GM21737 (cell line): ENCODE measurements around the gene RDH13.

Source experiments
- ATAC-seq: cut with Tn5 transposase; IDR thresholded peaks from one replicate; pipeline ENCODE4 v1.9.1; 2021; ENCODE audit warnings: mild to moderate bottlenecking, moderate library complexity; ENCODE audit not compliant: unreplicated experiment

Gene RDH13

DNA sequence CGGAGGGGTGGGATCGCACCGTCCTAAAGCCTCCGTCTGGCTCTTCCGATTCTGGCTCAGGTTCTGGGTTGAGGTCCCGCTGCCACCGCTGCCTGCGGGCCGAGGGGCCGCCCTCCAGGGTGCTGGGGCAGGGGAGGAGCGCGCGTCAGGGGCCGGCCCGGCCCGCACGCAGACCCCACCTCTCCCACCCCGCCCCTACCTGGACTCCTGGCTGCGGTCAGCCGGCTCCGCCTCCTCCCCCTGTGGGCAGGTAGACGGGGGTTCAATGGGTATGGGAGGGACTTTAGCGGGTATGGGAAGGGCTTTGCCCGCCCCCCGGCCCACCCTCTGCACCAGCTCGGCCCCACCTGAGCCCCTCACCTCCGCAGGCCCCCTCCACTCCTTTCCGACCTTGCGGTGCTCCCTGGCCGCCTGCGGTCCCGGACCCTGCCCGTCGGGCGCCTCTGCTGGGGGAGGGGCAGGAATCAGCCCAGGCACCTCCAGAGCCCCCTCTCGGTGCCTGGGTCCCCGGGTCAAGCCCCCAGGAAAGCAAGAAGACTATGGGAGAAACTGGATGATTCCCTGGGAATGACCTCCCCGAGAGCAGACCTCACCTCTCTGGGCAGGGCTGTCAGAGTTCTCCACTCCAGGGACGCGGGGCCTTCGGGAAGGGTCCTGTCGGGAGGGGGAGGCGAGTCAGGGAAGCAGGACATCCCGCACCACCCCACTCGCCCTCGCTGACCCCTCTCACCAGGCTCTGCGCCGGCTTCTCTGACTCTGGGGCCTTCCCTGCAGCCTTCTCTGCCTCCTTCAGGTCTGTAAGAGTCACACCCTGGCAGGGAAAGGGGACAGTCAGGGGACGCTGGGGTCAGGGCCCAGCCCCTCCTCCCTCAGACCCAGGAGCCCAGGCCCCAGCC, 29.7 kb upstream of the RDH13 start:
- ATAC-seq, result no peak

- no peak for ATAC-seq
These were observed 29.0 kb upstream of the RDH13 start for GRCh38 chr19:55091955-55092354.

DNA sequence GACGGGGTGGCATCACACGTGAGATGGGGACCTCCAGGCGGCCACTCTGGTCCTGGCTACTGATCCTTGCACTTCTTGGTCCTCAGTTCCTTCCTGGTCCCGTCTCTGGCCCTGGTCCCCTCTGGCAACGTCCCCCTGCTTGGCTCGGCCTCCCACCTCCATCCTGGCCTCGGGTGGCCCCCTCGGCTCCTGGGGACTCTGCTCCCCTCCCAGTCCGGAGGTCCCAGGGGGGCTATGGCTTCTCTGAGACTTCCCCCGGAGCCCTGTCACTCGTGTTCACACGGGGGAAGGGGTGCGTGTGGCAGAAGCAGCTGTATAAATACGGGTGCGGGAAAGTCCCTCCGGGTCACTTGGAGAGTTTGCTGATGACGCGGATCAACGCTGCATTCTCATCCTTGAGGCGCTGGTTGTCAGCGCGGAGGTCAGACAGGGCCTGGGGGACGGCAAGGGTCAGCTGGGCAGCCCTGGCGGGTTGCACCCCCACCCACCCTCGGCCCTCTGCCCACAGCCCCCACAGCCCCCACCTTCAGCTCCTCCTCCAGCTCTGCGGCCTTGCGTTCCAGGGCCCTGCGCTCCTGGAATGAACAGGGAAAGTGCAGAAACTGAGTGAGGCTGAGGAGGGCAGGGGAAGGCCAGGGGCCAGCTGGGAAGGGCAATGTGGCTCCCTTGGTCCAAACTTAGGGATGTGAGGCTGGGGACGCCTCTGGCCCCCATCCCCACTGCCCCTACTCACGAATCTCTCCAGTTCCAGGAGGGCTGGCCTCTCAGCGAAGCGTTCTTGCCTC, 28.4 kb upstream of the RDH13 start:
- ATAC-seq, result no peak

DNA sequence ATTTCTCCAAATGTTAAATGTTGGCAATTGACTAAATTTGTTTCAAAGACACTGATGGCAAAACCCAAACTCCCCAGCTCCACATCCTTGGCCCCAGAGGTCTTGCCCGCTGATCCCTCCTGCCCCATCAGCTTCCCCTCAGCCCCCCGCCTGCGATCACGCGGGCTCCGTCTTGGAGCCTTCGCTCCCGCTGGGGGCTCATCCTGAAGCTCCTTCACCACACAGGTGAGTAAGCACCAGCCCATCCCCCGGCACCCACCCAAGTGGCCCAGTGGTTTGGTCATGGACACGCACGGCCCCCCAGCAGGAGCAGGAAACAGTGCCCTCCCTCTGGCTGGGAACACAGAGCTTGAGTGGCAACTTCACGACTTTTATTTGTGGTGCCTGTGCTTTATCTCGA, 27.6 kb upstream of the RDH13 start:
- no peak for ATAC-seq

DNA sequence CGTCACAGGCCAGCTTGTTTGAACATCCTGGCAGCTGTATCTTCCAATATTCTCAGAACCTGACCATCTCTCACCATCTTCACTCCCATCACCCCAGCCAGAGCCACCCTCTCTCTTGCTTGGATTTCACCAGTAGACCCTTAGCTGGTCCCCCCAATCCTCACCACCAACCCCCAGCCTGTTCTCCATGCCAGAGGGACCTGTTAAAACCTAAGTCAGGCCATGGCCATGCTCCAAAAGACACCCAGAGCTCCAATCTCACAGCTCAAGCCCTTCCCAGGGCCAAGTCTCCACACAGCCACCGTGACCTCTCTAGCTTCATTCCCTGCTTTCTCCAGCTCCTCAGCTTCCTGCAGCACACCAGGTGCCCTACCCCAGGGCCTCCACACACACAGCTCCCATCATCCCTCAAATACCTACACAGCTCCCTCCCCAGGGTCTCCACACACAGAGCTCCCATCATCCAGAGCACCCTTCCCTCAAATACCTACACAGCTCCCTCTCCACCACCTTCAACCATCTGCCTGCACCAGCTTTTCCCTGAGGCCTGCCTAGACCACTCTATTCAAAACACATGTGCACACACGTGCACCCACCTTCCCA, 26.5 kb upstream of the RDH13 start:
- no peak for ATAC-seq

DNA sequence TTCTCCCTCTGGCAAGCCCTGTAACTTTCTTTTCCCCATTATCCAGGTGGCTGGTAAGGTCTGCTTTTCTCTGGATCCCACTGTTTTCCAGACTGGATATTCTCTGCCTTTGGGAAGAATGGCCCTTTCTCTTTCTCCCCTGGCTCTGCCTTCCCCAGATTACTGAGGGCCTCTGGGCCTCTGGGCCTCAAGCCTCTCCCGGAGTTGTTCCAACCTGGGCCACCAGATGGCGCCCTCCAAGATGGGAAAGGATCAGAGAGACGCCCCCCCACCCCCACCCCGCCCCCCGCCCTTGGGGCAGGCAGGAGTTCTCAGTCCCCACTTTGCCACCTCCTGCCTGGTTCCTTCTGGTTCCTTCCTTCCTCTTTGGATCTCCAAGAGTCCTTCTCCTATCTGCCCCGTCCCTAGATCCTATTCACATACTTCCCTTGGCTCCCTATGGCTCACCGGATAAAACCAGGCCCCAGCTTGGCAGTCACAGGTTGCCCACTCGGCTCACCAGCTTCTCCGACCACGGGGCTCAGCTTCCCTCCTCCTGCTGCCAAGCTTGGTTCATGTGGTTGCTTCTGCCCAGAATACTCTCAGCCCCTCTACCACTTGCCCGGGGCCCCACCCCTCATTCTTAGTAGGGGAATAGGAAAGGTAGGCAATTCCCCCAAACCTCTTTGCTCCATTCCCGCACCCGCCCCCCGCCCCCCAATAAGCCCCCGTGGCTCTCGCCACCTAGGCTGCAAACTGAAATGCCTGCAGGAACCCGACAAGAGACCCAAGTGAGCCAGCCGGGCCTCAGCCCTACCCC, 25.8 kb upstream of the RDH13 start:
- no peak for ATAC-seq

DNA sequence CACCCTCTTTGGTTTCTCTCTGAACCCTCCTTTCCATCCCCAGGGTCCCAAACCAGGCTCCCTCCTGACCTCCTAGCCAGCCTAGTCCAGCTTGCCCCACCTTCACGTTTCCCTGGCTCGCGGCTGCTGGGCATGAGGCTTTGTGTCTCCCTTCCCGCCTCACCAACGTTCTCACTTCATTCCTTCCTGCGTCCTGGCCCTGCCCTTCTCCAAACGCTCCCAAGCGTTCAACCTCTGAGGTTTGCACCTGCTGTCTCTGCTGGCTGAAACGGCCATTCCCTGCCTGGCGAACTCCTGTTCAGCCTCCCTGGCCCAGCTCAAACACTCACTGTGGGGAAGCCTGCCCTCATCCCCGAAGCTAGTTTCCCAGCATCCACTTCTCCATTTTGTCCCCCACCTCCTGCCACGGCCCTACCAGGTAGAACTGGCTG, 25.1 kb upstream of the RDH13 start:
- ATAC-seq, result no peak

DNA sequence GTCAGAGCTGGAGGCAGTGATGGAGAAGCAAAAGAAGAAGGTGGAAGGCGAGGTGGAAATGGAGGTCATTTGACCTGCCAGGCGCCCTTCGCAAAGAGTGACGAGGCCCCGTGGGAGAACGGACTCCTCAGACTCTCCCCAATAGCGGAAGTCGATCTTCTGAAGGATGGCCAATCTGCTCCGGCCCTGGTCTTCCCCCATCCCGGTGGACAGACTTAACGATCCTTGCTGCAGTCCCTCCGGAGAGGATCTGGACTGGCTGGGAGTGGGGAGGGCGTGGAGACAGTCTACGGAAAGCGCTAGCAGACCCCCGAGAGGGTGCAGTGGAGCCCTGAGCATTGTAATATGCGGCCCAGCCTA, 24.6 kb upstream of the RDH13 start:
- ATAC-seq, result no peak

GRCh38 chr19:55086730-55087541, 24.0 kb upstream of the RDH13 start:
- no peak for ATAC-seq

DNA sequence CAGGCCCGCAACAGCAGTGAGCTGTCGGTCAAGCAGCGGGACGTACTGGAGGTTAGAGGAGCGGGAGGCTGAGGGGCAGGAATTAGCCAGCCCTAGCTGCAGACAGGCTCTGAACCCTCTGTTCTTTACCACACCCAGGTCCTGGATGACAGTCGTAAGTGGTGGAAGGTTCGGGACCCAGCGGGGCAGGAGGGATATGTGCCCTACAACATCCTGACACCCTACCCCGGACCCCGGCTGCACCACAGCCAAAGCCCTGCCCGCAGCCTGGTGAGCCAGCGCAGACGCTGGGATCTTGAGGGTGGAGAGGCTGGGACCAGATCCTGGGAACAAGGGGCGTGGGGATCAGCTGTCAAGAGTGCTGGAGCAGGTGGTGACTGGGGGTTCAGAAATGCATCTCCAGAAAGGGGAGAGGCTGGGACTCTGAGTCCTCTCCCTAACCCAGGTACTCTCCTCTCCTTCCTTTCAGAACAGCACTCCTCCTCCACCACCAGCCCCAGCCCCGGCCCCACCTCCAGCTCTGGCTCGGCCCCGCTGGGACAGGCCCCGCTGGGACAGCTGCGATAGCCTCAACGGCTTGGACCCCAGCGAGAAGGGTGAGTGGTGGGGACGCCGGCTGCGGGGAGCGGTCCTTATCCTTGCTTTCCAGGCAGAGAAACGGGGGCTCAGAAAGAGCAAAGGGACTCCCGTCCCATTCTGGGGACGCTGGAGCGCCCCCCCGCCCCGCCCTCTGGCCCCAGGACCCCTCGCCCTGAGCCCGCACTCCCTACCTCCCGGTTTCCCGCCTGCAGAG, 23.2 kb upstream of the RDH13 start:
- ATAC-seq, result no peak

GRCh38 chr19:55084416-55084815, 21.5 kb upstream of the RDH13 start:
- no peak for ATAC-seq

- ATAC-seq, result no peak
These were observed 20.3 kb upstream of the RDH13 start for GRCh38 chr19:55083004-55083850.

GRCh38 chr19:55082020-55082851, 19.3 kb upstream of the RDH13 start:
- no peak for ATAC-seq

DNA sequence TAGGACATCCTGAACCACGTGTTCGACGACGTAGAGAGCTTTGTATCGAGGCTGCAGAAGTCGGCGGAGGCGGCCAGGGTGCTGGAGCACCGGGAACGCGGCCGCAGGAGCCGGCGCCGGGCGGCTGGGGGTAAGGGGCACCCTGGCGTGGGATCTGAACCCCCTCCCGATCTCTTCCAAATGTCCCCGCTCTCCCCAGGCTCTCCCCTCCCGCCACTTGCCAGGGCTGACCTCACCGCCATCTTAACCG, 18.7 kb upstream of the RDH13 start:
- no peak for ATAC-seq

GRCh38 chr19:55080968-55081769, 18.2 kb upstream of the RDH13 start:
- peak; percentile 64 for ATAC-seq

- no peak for ATAC-seq
These were observed 17.4 kb upstream of the RDH13 start for GRCh38 chr19:55080121-55080967.
